Stimulated activated CD4-positive, alpha-beta T cell treated with anti-CD3 and anti-CD28 coated beads, Interleukin-1b, Interleukin-23, amount 100 ng/mL, for 48 hours (primary cell): ENCODE data around the gene NKAIN1.
"Not testable (repeated sequence)": the region's sequence is repeated elsewhere in the genome, so short reads cannot be mapped to it uniquely, and the experiment has no call there.

Source experiments
- DNase-seq: peaks from one replicate; pipeline ENCODE4 v3.0.0-alpha.2; 2020

The NKAIN1 gene

GRCh38 chr1:31148409-31148808, 91.3 kb downstream of the NKAIN1 start:
- no peak for DNase-seq

GRCh38 chr1:31145648-31146047, 94.0 kb downstream of the NKAIN1 start:
- DNase-seq: no peak

GRCh38 chr1:31144442-31144841, 95.2 kb downstream of the NKAIN1 start:
- no peak for DNase-seq

GRCh38 chr1:31143455-31143854, 96.2 kb downstream of the NKAIN1 start:
- no peak for DNase-seq

- no peak for DNase-seq
Measured at GRCh38 chr1:31142406-31142805, 97.3 kb downstream of the NKAIN1 start.

GRCh38 chr1:31140299-31140698, 99.4 kb downstream of the NKAIN1 start:
- DNase-seq: no peak

- DNase-seq: not testable (repeated sequence)
Measured at GRCh38 chr1:31138797-31139521, 100.7 kb downstream of the NKAIN1 start.

- not testable (repeated sequence) for DNase-seq
Measured at GRCh38 chr1:31137873-31138272, 101.8 kb downstream of the NKAIN1 start.

GRCh38 chr1:31135973-31136600, 103.6 kb downstream of the NKAIN1 start:
- no peak for DNase-seq

- no peak for DNase-seq
Measured at GRCh38 chr1:31133368-31133767, 106.3 kb downstream of the NKAIN1 start.
